HG02840 (cell line): Measurements from ENCODE around the gene ESR2.
"Not testable (repeated sequence)": the region's sequence is repeated elsewhere in the genome, so short reads cannot be mapped to it uniquely, and the experiment has no call there.

ENCODE experiments used
- ATAC-seq: cut with Tn5 transposase; IDR thresholded peaks from one replicate; pipeline ENCODE4 v1.9.1; 2021; ENCODE audit warnings: mild to moderate bottlenecking, moderate library complexity, moderate number of reproducible peaks; ENCODE audit not compliant: unreplicated experiment, low FRiP score

The ESR2 gene

GRCh38 chr14:64053694-64054669, 240.2 kb downstream of the ESR2 start:
- no peak for ATAC-seq

- no peak for ATAC-seq
Observed at GRCh38 chr14:64049616-64050381, 244.4 kb downstream of the ESR2 start.

GRCh38 chr14:64045091-64045490, 249.1 kb downstream of the ESR2 start:
- ATAC-seq = no peak

- not testable (repeated sequence) for ATAC-seq
Observed at GRCh38 chr14:64043296-64043695, 250.9 kb downstream of the ESR2 start.

- ATAC-seq = no peak
Observed at GRCh38 chr14:64040044-64040443, 254.1 kb downstream of the ESR2 start.

- no peak for ATAC-seq
Observed at GRCh38 chr14:64038841-64039542, 255.2 kb downstream of the ESR2 start.

- ATAC-seq = not testable (repeated sequence)
Observed at GRCh38 chr14:64037869-64038745, 256.1 kb downstream of the ESR2 start.

GRCh38 chr14:64035143-64035542, 259.0 kb downstream of the ESR2 start:
- no peak for ATAC-seq
